ENCODE results near the gene POLR2I. TPM values are rescaled to one million over a fixed set of nuclear protein-coding genes. Genes with fewer than 3 reads are reported as not detected.

POLR2I gene
- total and polyA plus RNA-seq, 2 experiments from 2014 or later: 94.0 to 413 TPM

- Histone ChIP-seq H3K9me2 (ENCODE audit: insufficient read depth) (no peaks in the 10 kb centered on the region), H2AFZ (no peak overlapping the region), H4K20me1 (replicated peaks; ENCODE audit: insufficient read depth) (no peaks in the 10 kb centered on the region), H3K36me3 (ENCODE audit: insufficient read depth) (peaks cover 12% of the 10 kb centered on the region; the same call in 1 of the 2 replicates), H3F3A (replicated peaks; ENCODE audit: low read depth) (no peaks in the 10 kb centered on the region), H3K79me2 (replicated peaks; ENCODE audit: insufficient read depth) (no peaks in the 10 kb centered on the region), H3K27me3 (ENCODE audit: insufficient read depth) (no peaks in the 10 kb centered on the region), H3K4me3 (no peak overlapping the region), H3K4me1 (ENCODE audit: insufficient read depth) (no peaks in the 10 kb centered on the region), H3K4me2 (no peak overlapping the region), H3K27ac (ENCODE audit: low read depth) (no peak overlapping the region)
- no peaks in the 10 kb centered on the region for H3K4me1 Mint-ChIP-seq
- DNase-seq (ENCODE audit: low spot score): no peak
- H3K4me3 Mint-ChIP-seq: no peak overlapping the region
- no peaks in the 10 kb centered on the region for H3K27me3 Mint-ChIP-seq (ENCODE audit: insufficient read depth, low read depth, poor library complexity)
- no peak for ATAC-seq
- peaks cover 55% of the 10 kb centered on the region for H3K36me3 Mint-ChIP-seq (ENCODE audit: low read depth)
- no peak overlapping the region for H3K27ac Mint-ChIP-seq
- no peaks in the 10 kb centered on the region for H3K9me3 Mint-ChIP-seq
- TF ChIP-seq STAT1 (IDR thresholded peaks at IDR 0.05; ENCODE audit: unreplicated experiment): no peak
- no peak for TF ChIP-seq NANOG (IDR thresholded peaks at IDR 0.05; ENCODE audit: borderline replicate concordance)
- TF ChIP-seq ZNF114 (CRISPR knock-in tag; IDR thresholded peaks at IDR 0.05): no peak
- no peak for TF ChIP-seq ZNF462 (CRISPR knock-in tag; IDR thresholded peaks at IDR 0.05)
Observed at GRCh38 chr19:36100476-36100875, 14.2 kb downstream of the POLR2I start.

GRCh38 chr19:36099166-36099785 is 15.4 kb downstream of the POLR2I start:
- H3K4me3 Mint-ChIP-seq: no peak overlapping the region
- TF ChIP-seq CREB1 (CRISPR knock-in tag; IDR thresholded peaks at IDR 0.05; ENCODE audit: low read depth): no peak
- TF ChIP-seq ZNF462 (CRISPR knock-in tag; IDR thresholded peaks at IDR 0.05): no peak

More at GRCh38 chr19:36099166-36099785, 15.4 kb downstream of the POLR2I start:
- DNase-seq (ENCODE audit: low spot score) (no peak), ATAC-seq (no peak)
- Mint-ChIP-seq H3K36me3 (ENCODE audit: low read depth) (peaks cover 53% of the 10 kb centered on the region), H3K27ac (no peak overlapping the region), H3K9me3 (no peaks in the 10 kb centered on the region), H3K27me3 (ENCODE audit: insufficient read depth, low read depth, poor library complexity) (no peaks in the 10 kb centered on the region), H3K4me1 (no peaks in the 10 kb centered on the region)
- H3F3A ChIP-seq (replicated peaks; ENCODE audit: low read depth): no peaks in the 10 kb centered on the region
- no peaks in the 10 kb centered on the region for H3K4me1 ChIP-seq (ENCODE audit: insufficient read depth)
- no peaks in the 10 kb centered on the region for H3K79me2 ChIP-seq (replicated peaks; ENCODE audit: insufficient read depth)
- no peak overlapping the region for H3K4me2 ChIP-seq
- H4K20me1 ChIP-seq (replicated peaks; ENCODE audit: insufficient read depth): no peaks in the 10 kb centered on the region
- H3K27me3 ChIP-seq (ENCODE audit: insufficient read depth): no peaks in the 10 kb centered on the region
- H3K9me2 ChIP-seq (ENCODE audit: insufficient read depth): no peaks in the 10 kb centered on the region
- H3K36me3 ChIP-seq (ENCODE audit: insufficient read depth): peaks cover 19% of the 10 kb centered on the region
- no peak overlapping the region for H3K27ac ChIP-seq (ENCODE audit: low read depth)
- H3K4me3 ChIP-seq: no peak overlapping the region
- H2AFZ ChIP-seq: no peak overlapping the region
